Right lobe of liver (tissue), 4 donors: ENCODE measurements around the gene SEBOX.

Experiments used
- CTCF ChIP-seq, 4 donors: fragments of 200-600 bp in 3 of 4; fragments of 450-650 bp in 1 of 4; IDR thresholded peaks; one replicate each; pipeline versions ENCODE4 v1.5.1 to v1.8.0; 2016 to 2022; ENCODE audit warnings: antibody characterized with exemption in 4 of 4, mild to moderate bottlenecking in 2 of 4
- POLR2A ChIP-seq: fragments of 450-650 bp; IDR thresholded peaks from one replicate; pipeline ENCODE4 v1.6.1; 2017; ENCODE audit warnings: antibody characterized with exemption, mild to moderate bottlenecking
- donor health status: DM: no; HTN: no; CAD: no.
- donor health status: DM: no; HTN: no; CAD: no.
- donor health status: DM: no; HTN: yes; CAD: no.

DNA sequence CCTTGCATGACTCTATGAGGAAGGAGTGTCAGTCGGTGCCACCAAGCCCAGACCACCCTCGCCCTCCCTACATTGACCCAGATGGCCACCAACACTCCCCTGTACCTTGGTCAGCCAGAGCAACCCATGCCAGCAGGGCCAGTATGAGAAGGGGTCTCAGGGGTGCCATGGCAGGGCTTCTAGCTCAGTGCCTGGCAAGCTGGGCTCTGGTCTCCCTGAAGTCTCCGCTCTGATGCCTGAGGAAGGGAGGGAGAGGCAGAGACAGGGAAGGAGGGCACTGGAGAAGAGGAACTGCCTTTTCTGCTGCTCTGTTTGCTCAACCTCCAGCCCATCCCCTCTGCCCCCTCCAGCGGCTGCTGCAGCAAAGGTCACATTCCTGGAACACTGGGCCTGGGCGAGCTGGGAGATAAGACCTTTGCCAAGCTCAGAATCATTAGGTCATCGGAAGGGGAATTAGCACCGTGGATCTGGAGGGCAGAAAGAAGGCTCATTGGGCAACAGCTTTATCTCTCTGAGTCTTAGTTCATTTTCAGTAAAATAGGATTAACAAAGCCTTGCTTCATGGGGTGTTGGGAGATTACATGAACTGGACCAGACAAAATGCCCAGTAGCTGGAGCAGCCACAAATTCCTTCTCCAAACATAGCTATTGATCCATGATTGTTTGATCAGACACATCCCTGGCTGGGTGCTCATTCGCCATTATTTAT is 5.2 kb upstream of the SEBOX start, which contains the start of gene VTN:
- TF ChIP-seq CTCF (IDR thresholded peaks at IDR 0.05) (peak in 1 of 4 donors; percentile 5), POLR2A (peak; percentile 63)
